A549 (cell line): ENCODE measurements around the gene OBSL1.

Experiments
- POLR2A ChIP-seq: IDR thresholded peaks from 2 replicates; pipeline ENCODE4 v1.6.1; 2012; ENCODE audit warnings: mild to moderate bottlenecking, low read length
- TF ChIP-seq, protein P1 (sequence below): fragments of >200 bp; sonication (Bioruptor Twin); formaldehyde crosslinking; IDR thresholded peaks from 3 replicates; pipeline ENCODE4 v1.5.1; 2016

DNA sequence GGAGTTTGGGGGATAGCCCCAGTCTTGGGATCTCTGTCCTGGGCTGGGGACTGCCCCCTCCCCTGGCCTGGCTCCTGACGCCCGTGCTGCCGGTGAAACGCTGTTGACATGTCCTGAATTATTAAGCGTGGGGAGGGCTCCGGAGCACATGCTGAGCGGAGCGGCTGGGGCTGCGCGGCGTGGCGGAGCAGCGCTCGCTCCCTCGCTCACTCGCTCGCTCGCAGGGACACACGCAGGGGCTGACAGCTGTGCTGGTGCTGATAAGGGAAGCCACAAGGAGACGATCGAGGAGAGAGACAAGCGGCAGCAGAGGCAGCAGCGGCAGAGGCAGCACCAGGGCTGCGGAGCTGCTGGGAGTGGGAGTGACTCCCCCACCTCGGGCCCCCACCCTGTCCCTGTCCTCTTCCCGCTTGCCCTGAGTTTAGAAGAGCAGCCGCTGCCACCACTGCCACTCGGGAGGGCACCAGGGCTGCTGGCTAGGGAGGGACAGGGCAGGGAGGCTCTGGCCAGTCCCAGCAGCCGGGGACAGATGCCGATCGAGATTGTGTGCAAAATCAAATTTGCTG lies 57.1 kb downstream of the OBSL1 start, which contains the start of gene ASIC4:
- TF ChIP-seq, protein P1, sequence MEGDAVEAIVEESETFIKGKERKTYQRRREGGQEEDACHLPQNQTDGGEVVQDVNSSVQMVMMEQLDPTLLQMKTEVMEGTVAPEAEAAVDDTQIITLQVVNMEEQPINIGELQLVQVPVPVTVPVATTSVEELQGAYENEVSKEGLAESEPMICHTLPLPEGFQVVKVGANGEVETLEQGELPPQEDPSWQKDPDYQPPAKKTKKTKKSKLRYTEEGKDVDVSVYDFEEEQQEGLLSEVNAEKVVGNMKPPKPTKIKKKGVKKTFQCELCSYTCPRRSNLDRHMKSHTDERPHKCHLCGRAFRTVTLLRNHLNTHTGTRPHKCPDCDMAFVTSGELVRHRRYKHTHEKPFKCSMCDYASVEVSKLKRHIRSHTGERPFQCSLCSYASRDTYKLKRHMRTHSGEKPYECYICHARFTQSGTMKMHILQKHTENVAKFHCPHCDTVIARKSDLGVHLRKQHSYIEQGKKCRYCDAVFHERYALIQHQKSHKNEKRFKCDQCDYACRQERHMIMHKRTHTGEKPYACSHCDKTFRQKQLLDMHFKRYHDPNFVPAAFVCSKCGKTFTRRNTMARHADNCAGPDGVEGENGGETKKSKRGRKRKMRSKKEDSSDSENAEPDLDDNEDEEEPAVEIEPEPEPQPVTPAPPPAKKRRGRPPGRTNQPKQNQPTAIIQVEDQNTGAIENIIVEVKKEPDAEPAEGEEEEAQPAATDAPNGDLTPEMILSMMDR, result no peak
- no peak for TF ChIP-seq POLR2A
